ENCODE results near the gene TRAPPC5. TPM values are rescaled to one million over a fixed set of nuclear protein-coding genes. Genes with fewer than 3 reads are reported as not detected.

Gene TRAPPC5
- total and polyA plus RNA-seq, 2 experiments from 2014 or later = 95.9 to 120 TPM

GRCh38 chr19:7699417-7700401 lies 19.1 kb downstream of the TRAPPC5 start:
- H3K9me3 ChIP-seq (ENCODE audit: low read depth) = no peaks in the 10 kb centered on the region
- no peaks in the 10 kb centered on the region for H3K4me1 ChIP-seq (ENCODE audit: low read depth)
- H3K4me3 ChIP-seq = no peak overlapping the region
- TF ChIP-seq CTCF (IDR thresholded peaks at IDR 0.05; ENCODE audit: low read depth, low read length) = no peak
- DNase-seq (ENCODE audit: low read depth in 1 of 2, low spot score in 1 of 2) = no peak
- H3K27ac ChIP-seq = no peak overlapping the region
- peaks cover 11% of the 10 kb centered on the region for H3K27me3 ChIP-seq
- H3K36me3 ChIP-seq = no peaks in the 10 kb centered on the region

DNA sequence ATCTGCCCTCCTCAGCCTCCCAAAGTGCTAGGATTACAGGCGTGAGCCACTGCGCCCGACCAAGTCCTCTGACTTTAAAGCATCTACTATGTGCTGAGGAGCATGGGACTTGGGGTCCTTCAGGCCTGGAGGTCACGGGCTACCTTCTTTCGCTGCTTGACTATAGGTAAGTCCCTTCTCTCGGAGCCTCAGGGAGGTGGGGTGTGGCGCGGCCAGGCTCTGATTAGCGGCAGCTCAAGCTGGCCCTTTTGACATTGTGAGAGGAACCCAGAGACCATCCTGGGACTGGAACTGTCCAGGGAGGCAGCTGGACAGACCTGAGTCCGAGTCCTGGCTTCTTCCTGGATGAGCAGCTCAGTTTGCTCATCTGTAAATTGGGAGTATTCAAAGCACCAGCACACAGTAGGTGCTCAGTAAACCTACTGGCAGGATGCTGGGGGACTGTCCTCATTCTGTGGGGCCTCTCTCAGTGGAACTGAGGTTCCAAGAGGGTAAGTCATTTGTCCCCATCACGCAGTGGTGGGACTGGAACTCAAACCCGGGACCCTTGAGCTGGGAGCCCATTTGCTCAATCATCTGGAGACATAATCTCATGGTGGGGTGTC lies 20.5 kb downstream of the TRAPPC5 start:
- TF ChIP-seq CTCF (IDR thresholded peaks at IDR 0.05; ENCODE audit: low read depth, low read length) = no peak
- H3K36me3 ChIP-seq = no peaks in the 10 kb centered on the region
- H3K9me3 ChIP-seq (ENCODE audit: low read depth) = no peaks in the 10 kb centered on the region
- no peak overlapping the region for H3K4me3 ChIP-seq
- no peak overlapping the region for H3K27ac ChIP-seq
- DNase-seq (ENCODE audit: low read depth in 1 of 2, low spot score in 1 of 2) = no peak
- H3K27me3 ChIP-seq = peaks cover 11% of the 10 kb centered on the region
- H3K4me1 ChIP-seq (ENCODE audit: low read depth) = no peaks in the 10 kb centered on the region

- Histone ChIP-seq H3K27me3 (peaks cover 8% of the 10 kb centered on the region), H3K4me1 (ENCODE audit: low read depth) (no peaks in the 10 kb centered on the region), H3K4me3 (no peak within 1 kb of the TSS), H3K27ac (no peak within 1 kb of the TSS), H3K9me3 (ENCODE audit: low read depth) (no peaks in the 10 kb centered on the region), H3K36me3 (no peaks in the 10 kb centered on the region)
- no peak for DNase-seq (ENCODE audit: low read depth in 1 of 2, low spot score in 1 of 2)
- TF ChIP-seq CTCF (IDR thresholded peaks at IDR 0.05; ENCODE audit: low read depth, low read length) = no peak
Observed at GRCh38 chr19:7701654-7702457, 21.2 kb downstream of the TRAPPC5 start, which contains the start of gene FCER2. Gene FCER2 (minus strand): TSS chr19:7702131. CDS start chr19:7699760, 2,371 bp downstream.

DNA sequence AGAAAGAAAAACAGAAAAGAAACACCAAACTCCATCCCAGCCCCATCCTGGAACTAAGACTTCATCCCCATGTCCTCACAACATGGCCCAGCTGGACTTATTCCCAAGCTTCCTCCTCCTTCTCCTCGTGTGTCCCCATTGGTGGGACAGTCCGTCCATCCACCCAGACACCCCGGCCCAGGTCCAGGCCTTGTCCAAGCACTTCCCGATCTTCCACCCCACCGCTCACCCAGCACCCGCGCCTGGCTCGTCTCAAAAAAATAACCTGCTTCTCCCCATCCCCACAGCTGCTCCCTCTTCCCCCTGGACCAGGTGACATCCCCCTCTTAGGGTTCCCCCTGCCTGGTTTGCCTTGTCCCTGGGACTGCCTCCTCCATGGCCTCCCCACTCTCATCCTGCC lies 22.7 kb downstream of the TRAPPC5 start:
- H3K4me1 ChIP-seq (ENCODE audit: low read depth) = no peaks in the 10 kb centered on the region
- no peaks in the 10 kb centered on the region for H3K9me3 ChIP-seq (ENCODE audit: low read depth)
- H3K27ac ChIP-seq = no peak overlapping the region
- no peak for DNase-seq (ENCODE audit: low read depth in 1 of 2, low spot score in 1 of 2)
- no peak overlapping the region for H3K4me3 ChIP-seq
- peaks cover 6% of the 10 kb centered on the region for H3K27me3 ChIP-seq
- H3K36me3 ChIP-seq = no peaks in the 10 kb centered on the region
- no peak for TF ChIP-seq CTCF (IDR thresholded peaks at IDR 0.05; ENCODE audit: low read depth, low read length)

Measured in cardiac muscle cell (in vitro differentiated cells and primary cell).